ENCODE measurements around the gene STUM.
"Not testable (repeated sequence)": the region's sequence is repeated elsewhere in the genome, so short reads cannot be mapped to it uniquely, and the experiment has no call there.

The STUM gene

DNA sequence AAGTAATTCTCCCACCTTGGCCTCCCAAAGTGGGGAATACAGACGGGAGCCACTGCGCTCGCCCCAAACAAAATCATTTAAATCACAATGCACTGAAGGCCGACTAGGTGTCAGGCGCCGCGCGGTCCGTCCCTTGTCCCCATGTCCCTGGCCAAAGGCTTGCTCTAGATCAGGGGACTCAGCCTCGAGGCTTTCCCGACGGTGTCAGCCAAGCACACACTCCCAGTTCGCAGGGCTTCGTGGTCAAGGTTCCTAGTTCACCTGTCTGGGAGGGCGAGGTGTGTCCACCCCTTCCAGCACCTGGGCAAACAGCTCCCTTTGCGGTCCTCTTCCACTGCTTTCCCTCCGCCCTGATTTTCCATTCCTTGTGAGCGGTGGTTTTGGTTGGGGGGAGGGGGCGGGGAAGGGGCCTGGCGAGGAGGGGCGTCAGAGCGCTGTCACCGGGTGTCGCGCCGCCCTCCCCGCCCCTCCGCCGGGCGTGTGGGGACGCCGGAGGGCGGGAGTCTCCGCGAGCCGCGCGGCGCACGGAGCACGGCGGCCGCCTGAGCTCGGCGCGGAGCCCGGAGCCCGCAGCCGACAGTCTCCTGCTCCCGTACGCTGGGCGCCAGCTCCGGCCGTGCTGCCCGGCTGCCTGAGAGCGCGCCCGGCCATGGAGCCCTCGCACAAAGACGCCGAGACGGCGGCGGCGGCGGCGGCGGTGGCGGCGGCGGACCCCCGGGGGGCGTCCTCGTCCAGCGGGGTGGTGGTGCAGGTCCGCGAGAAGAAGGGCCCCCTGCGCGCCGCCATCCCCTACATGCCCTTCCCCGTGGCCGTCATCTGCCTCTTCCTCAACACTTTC, at the start of gene STUM:
TSS of gene STUM (plus strand) at position 509 of the 838 bp plus-strand sequence. CDS start at position 650, 141 bp downstream.
- no peak for DNase-seq

DNA sequence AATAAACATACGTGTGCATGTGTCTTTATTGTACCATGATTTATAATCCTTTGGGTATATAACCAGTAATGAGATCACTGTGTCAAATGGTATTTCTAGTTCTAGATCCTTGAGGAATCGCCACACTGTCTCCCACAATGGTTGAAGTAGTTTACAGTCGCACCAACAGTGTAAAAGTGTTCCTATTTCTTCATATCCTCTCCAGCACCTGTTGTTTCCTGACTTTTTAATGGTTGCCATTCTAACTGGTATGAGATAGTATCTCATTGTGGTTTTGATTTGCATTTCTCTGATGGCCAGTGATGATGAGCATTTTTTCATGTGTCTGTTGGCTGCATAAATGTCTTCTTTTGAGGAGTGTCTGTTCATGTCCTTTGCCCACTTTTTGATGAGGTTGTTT, 48.9 kb upstream of the STUM start:
- not testable (repeated sequence) for DNase-seq

- DNase-seq, result no peak
Observed at GRCh38 chr1:226506021-226506420, 42.5 kb upstream of the STUM start.

DNA sequence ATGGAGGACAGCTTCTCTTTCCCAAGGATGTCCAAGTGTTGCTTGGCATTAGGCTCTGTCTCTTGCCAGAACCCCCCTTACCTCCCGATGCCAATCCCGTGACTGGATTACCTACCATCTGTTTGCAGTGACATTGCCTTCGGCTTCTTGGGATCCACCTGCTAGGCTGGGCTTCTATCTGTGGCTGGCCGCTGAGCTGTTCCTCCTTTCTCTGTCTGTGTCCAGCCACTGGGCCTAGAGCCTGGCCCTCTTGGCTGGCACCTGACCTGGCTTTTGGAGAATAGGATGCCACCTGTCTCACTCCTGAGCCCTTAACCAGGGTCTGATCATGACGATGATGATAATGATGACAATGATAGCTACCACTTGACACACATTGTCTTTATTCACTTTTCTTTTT, 41.6 kb upstream of the STUM start:
- DNase-seq, result no peak

- DNase-seq, result no peak
Observed at GRCh38 chr1:226510453-226510852, 38.1 kb upstream of the STUM start.

DNA sequence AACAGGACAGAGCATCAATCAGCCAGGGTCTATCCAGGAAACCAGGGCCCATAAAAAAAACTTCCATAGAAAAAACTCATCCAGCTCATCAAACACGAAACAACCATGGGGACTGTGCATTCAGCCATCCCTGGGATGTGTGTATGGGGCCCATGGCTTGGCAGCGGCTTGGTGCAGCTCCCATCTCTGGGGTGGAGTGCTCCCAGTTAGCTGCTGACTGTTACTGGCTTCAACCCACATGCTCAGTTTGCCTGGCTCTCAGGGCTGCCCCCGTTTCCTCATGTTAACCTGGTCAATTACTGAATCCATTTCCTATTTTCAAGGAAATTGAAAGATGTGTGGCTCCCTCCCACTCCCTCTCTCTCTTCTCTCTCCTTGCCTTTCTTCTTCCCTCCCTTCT, 37.3 kb upstream of the STUM start:
- no peak for DNase-seq

DNA sequence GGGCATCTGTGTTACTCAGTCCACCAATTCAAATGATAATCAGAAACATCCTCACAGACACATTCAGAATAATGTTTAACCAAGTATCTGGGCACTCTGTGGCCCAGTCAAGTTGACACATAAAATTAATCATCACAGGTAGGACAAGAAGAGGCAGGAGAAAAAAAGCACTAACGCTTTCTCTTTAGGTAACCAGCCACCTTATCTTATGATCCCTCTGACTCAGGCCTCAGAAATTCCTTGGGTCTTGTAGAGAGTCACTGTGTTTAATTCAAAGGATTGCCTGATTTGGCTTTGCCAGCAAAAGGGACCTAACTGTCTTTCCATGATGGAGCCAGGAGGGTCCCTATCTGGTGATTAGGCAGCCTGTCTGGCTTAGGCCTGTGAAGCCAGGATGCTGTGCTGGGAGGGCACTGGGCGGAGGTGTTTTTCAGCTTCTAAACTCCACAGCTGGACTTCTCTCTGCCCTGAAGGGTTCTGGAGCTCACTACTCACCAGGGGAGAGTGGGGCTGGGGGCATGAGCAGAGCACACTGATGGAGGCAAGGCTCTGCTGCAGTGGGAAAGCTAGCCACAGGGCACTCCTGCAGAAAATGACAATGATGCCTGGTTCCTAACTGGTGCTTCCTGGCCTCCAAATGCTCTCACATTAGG, 36.4 kb upstream of the STUM start:
- no peak for DNase-seq

DNA sequence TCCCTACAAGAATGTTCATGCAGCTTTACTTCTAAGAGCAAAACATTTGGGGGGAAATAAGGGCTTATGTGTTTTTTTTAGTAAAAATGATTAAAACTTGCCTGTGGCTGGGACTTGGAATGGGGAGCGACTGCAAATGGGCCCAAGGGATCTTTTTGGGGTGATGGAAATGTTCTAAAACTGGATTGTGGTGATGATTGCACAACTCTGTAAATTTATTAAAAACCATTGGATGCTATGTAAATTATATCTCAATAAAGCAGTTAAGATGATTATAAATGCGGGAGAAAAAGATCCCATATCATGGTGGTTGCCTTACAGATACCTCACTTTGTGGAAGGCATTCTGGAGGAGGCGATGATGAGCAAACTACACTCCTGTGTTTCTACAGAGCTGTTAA, 30.2 kb upstream of the STUM start:
- DNase-seq, result no peak

DNA sequence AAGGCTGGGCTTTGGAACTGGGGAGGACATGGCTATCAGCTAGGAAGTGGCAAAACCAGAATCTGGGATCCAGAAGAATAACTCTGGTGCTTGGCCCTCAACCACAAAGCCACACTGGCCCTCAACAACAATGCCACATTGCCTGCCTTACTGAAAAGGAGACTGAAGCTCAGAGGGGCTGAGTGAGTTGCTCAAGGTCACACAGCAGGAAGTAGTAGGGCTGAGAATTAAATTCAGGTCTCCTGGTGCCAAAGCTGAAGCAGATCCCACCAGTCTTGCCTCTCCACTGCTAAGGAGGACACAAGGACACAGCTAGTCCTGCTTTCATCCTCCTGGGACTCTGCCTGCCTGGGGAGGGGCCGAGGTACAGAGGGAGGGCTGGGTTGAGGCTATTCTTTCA, 29.4 kb upstream of the STUM start:
- DNase-seq, result no peak

GRCh38 chr1:226519716-226520598, 28.6 kb upstream of the STUM start:
- no peak for DNase-seq

DNA sequence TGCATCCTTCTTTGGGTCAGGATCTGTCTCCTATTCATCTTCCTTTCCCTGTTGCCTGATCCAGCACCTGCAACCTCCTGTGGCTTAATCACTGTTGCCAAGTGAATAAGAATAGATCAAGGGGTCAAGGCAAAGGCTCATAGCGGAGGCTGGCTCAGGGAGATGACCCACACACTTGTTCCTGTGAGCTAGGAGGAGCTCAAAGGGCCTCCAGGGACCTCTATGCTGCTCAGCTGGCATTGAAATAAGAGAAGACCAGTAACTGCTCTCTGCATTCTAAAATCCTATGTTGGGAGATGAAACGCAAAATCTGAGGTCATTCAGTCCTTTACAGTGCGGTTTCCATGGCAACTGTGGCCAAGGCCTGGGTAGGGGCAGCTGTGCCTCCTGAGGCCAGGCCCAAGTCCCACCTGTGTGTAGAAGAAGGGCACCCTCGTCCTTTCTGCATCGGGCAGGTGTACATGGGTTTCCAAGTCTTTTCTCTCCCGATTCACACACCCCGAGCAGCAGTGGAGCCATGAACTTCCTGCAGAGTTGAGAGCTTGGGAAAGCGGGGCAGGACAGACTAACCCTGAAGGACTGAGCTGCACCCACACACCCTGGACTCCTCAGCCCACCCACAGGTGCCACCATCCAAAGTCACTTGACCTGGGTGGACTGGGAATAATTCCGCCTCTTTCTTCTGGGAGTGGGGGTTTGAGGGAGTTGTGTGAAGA, 27.8 kb upstream of the STUM start:
- DNase-seq, result no peak

DNA sequence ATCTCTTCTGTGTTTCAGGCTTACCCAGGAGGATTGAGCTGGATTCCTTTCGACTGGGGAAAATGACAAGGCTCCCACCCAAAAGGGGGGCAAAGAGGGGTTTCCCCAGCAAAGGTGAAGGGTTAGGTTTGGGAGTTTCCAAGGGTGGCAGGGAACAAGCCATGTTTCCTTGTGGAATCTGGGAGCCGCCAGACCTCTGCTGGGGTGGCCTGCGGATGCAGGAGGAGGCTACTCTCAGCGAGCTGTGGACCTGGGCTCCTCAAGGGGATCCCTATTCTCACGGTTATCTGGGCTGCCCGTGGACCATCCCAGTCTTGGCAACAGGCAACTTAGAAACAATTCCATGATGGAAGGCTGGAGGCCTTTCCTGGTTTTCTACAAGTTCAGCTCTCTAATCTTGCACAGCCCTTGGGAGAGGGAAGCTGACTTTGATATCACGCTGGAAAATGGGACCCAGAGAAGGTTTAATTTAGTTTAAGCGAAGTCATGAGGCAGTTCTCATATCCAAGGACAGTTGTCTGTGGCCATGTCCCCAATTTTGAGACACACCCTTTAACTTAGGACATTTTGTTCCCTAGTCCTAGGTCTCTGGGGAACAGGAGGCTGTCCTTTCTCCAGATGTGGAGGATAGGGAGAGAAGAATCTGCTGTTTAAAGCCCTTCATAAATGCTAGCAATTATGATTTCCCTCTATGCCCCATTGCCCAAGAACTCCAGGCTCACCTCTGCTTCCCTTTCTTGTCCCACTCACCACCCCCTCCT, 24.7 kb upstream of the STUM start:
- no peak for DNase-seq

DNA sequence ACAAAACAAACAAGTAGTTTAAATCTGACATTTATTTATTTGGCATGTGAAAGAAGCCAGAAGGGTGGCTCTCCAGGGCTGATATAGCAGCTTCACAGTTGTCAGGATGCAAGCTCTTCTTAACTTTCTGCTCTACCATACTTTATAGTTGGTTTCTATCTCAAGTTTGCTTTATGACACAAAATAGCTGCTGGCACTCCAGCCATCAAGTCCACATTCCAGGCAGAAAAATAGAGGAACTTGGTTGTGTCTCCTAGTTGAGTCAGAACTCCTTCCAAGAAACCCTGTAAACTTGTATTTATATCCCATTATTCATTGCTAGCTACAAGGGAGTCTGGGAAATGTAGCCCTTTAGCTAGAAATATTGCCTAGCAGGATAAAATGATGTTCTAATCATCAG, 24.0 kb upstream of the STUM start:
- DNase-seq, result no peak

- no peak for DNase-seq
Observed at GRCh38 chr1:226525750-226526149, 22.8 kb upstream of the STUM start.

DNA sequence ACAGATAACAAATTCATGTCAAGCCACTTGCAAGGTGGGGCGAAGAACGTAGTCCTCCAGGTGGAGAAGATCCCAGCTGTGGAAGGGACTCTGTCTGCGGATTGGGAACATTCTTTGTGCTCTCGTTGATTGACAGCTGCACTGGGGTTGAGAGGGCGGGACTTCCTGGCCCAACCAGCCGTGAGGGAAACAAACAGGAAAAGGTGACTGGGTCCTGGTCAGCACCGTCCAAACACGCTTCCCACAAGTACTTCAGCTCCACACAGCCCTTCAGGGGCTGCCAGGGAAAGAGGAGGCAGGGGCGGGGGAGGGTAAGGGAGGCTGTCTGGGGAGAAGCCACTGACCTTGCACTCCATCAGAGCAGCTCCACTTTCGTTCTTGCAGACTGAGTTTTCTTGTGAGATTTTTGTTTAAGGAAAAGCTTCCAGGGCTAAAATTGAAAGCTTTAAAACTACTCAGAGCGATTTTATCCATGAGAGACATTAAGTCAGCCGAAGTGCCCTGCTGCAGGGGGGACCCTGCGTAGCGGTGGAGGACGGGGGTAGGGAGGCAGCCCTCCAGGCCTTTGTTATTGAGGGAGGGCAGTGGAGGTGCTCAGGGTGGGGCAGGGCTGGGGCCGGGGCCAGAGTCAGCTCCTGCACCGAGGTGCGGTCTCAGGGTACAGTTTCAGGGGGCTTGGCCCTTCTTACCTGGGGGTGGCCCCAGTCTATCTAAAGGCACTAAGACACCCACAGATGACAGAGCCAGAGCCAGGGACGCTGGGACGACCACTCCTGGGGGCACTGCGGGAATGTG, 21.6 kb upstream of the STUM start:
- DNase-seq, result no peak

GRCh38 chr1:226529891-226530290, 18.7 kb upstream of the STUM start:
- no peak for DNase-seq

DNA sequence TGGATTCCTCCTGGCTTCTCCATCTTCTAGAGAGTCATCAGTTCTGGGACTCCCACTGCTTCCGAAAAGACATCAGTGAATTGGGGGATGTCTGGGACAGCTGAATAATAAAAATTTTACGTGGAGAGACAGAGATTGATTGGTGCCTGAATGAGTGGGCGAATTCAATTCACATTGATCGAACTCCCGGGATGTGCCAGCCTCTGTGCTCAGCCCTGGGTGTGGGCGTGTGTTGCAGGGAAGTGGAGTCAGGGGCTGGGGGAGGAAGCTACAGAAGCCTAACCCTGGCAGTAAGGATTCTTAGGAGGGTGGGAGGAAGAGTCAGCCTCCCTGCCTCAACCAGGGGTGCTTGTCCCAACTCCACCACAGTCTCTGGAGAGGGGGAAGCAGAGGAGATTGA, 18.0 kb upstream of the STUM start:
- DNase-seq, result no peak

DNA sequence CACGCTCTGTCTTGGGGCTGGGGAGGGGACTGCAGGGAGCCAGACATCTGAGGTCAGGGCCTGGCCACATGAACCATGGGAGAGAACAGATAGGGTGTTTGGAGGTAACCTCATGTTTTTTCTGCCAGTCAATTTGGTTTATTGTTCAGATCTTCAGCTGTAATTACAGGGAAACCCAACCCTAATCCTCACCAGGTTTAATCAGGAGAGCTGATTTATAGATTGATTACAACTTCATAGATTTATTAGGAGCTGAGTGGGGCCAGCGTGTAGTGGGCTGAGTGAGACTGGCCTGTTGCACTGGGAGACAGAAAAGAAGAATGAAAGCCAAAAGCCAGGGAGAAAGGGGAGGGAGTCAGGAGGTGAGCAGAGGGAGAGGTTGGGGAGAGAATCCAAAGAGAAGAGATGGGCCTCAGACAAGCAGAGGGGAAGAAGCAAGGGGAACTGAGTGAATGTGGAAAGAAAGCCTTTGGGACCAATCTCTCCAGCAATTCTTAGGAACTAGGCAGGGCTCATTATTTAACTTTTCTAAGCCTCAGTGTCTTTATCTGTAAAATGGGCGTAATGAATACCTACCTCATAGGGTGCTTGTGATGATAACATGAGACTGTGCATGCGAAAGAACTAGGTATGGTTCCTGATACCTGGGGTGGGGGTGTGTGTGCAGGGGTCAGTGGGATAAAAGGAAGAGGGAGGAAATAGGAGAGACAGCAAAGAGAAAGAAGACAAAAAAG, 17.0 kb upstream of the STUM start:
- no peak for DNase-seq

GRCh38 chr1:226532553-226532952, 16.0 kb upstream of the STUM start:
- no peak for DNase-seq

- DNase-seq, result no peak
Observed at GRCh38 chr1:226533220-226533619, 15.3 kb upstream of the STUM start.

- no peak for DNase-seq
Observed at GRCh38 chr1:226534098-226534497, 14.5 kb upstream of the STUM start.

Data from bone marrow (tissue), 2 donors.